ENCODE measurements around the gene ARHGAP45.

DNA sequence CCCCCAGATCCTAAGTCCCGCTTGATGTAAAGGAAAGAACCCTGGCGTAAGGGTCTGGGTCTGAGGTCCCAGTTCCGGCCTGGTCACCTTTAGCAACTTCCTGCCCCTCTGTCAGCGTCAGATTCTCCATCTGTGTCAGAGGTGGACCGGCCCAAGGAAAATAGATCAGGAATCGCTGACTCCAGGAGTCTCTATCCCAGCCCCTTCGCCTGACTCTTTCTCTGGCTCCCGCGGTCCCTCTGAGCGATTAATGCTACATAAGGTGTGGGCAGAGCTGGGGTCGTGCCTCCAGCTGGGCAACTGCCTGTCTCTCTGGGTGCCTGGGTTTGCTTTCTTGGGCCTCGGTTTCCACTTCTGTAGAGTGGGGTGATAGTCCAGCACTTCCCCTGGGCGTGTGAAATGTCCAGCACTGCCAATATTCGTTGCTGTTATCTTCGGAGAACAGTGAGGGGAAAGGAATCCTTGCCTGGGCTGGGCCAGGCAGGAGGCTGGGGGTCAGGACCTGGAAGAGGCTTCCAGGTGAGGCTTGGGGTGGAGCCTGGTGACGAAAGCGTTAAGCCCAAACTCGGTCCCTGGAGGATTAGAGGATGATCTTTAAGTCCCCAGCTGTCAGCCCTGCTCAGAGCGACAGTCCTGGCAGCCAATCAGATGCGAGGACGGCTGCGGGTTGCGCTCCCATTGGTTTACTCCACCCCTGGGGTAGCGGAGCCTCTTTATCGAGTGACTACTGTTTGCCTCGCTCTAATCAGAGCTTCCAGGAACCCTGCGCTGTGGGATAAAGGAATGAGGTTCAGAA is 26.3 kb upstream of the ARHGAP45 start:
- TF ChIP-seq, protein P1, sequence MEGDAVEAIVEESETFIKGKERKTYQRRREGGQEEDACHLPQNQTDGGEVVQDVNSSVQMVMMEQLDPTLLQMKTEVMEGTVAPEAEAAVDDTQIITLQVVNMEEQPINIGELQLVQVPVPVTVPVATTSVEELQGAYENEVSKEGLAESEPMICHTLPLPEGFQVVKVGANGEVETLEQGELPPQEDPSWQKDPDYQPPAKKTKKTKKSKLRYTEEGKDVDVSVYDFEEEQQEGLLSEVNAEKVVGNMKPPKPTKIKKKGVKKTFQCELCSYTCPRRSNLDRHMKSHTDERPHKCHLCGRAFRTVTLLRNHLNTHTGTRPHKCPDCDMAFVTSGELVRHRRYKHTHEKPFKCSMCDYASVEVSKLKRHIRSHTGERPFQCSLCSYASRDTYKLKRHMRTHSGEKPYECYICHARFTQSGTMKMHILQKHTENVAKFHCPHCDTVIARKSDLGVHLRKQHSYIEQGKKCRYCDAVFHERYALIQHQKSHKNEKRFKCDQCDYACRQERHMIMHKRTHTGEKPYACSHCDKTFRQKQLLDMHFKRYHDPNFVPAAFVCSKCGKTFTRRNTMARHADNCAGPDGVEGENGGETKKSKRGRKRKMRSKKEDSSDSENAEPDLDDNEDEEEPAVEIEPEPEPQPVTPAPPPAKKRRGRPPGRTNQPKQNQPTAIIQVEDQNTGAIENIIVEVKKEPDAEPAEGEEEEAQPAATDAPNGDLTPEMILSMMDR (IDR thresholded peaks at IDR 0.05) = no peak
- no peak for TF ChIP-seq POLR2A (IDR thresholded peaks at IDR 0.05)
- TF ChIP-seq EP300 (IDR thresholded peaks at IDR 0.05) = no peak

Measured in tibial nerve (tissue), 4 donors.